Endothelial cell of umbilical vein (primary cell): ENCODE data around the gene ITPR2. TPM values are rescaled to one million over a fixed set of nuclear protein-coding genes. Genes with fewer than 3 reads are reported as not detected.

ENCODE experiments used
- BruUV-seq: library from RNA; stranded (reverse); fragments of 400-500 nt; replicated peaks from 2 replicates; lab custom pipeline; 2021; lab: Mats Ljungman, UMichigan
- CTCF ChIA-PET: fragments of 300-600, 350-600 bp; sonication (Branson Sonifier 250); formaldehyde crosslinking; loops from one replicate; lab custom pipeline; 2021; ENCODE audit warnings: antibody characterized with exemption, inconsistent platforms; lab: Charles Lee
- POLR2A ChIA-PET: fragments of 300-600, 350-600 bp; sonication (Branson Sonifier 250); formaldehyde crosslinking; loops from one replicate; lab custom pipeline; 2021; ENCODE audit warnings: antibody characterized with exemption, inconsistent platforms; lab: Charles Lee
- DNase-seq: peaks from one replicate; pipeline ENCODE4 v3.0.0-alpha.2; 2011; ENCODE audit warnings: low read depth, low spot score
- FAIRE-seq: peaks from 2 replicates; lab custom pipeline; 2011; peaks lifted over from hg19 to GRCh38; lab: Jason Lieb, UNC
- H2AFZ ChIP-seq: 2 replicates; pipeline ENCODE4 v1.6.0; 2012; ENCODE audit warnings: low read depth, low read length, control low read depth, inconsistent platforms
- H3K27ac ChIP-seq: 2 replicates; pipeline ENCODE4 v1.5.1; 2011; ENCODE audit warnings: low read depth, mild to moderate bottlenecking, control low read depth, low read length, moderate library complexity; ENCODE audit not compliant: insufficient read depth
- H3K27me3 ChIP-seq, 2 experiments: 2 replicates each; pipeline versions ENCODE4 v1.6.0 to v1.6.1; 2011; ENCODE audit warnings: low read length in 2 of 2, mixed read lengths in 1 of 2; ENCODE audit not compliant: control insufficient read depth in 2 of 2, insufficient read depth in 2 of 2
- H3K36me3 ChIP-seq, 2 experiments: 2 replicates in 1 of 2; 3 replicates in 1 of 2; pipeline ENCODE4 v1.5.1; 2011; ENCODE audit warnings: low read length in 2 of 2, mild to moderate bottlenecking in 1 of 2, moderate library complexity in 1 of 2; ENCODE audit not compliant: control insufficient read depth in 2 of 2, insufficient read depth in 2 of 2; ENCODE audit errors: extremely low read depth in 1 of 2
- H3K4me1 ChIP-seq: 3 replicates; pipeline ENCODE4 v1.5.1; 2011; ENCODE audit warnings: mild to moderate bottlenecking, low read length; ENCODE audit not compliant: control insufficient read depth, insufficient read depth; ENCODE audit errors: extremely low read depth
- H3K4me2 ChIP-seq: 2 replicates; pipeline ENCODE4 v1.6.1; 2011; ENCODE audit warnings: low read length, control low read depth, mixed read lengths; ENCODE audit not compliant: insufficient read depth
- H3K4me3 ChIP-seq, 3 experiments: fragments of 200-600 bp in 1 of 3; sonication (generic), shearing (Covaris generic) in 1 of 3; replicated peaks in 1 of 3; 2 replicates each; pipeline ENCODE4 v1.5.1; 2011 to 2016; ENCODE audit warnings: control low read depth in 3 of 3, low read length in 3 of 3, mild to moderate bottlenecking in 2 of 3, inconsistent platforms in 1 of 3, low read depth in 1 of 3, moderate library complexity in 1 of 3; ENCODE audit not compliant: insufficient read depth in 1 of 3
- H3K79me2 ChIP-seq: 2 replicates; pipeline ENCODE4 v1.6.0; 2012; ENCODE audit warnings: low read length, inconsistent platforms; ENCODE audit not compliant: control insufficient read depth, insufficient read depth
- H3K9ac ChIP-seq: replicated peaks from 2 replicates; pipeline ENCODE3; 2011; ENCODE audit warnings: low read length, control low read depth; ENCODE audit not compliant: insufficient read depth; ENCODE audit errors: extremely low read depth
- H3K9me1 ChIP-seq: replicated peaks from 3 replicates; pipeline ENCODE4 v1.6.0; 2011; ENCODE audit warnings: mild to moderate bottlenecking, low read length; ENCODE audit not compliant: control insufficient read depth, insufficient read depth; ENCODE audit errors: extremely low read depth
- H3K9me3 ChIP-seq: replicated peaks from 2 replicates; pipeline ENCODE4 v1.5.1; 2012; ENCODE audit warnings: low read length, inconsistent platforms; ENCODE audit not compliant: control insufficient read depth, insufficient read depth
- H4K20me1 ChIP-seq: replicated peaks from 2 replicates; pipeline ENCODE3; 2011; ENCODE audit warnings: mild to moderate bottlenecking, low read length; ENCODE audit not compliant: control insufficient read depth, insufficient read depth; ENCODE audit errors: extremely low read depth
- EZH2 ChIP-seq: IDR thresholded peaks from 2 replicates; pipeline ENCODE4 v1.6.1; 2012; ENCODE audit warnings: borderline replicate concordance, low read depth, mild to moderate bottlenecking, moderate library complexity, low read length, inconsistent platforms; ENCODE audit not compliant: severe bottlenecking
- FOS ChIP-seq: IDR thresholded peaks from 2 replicates; pipeline ENCODE4 v1.6.1; 2011; ENCODE audit warnings: mild to moderate bottlenecking, low read length, moderate library complexity, borderline replicate concordance; ENCODE audit not compliant: insufficient read depth
- GATA2 ChIP-seq: IDR thresholded peaks from 2 replicates; pipeline ENCODE4 v1.7.0; 2011; ENCODE audit warnings: low read depth, mild to moderate bottlenecking, moderate library complexity, mixed read lengths, low read length; ENCODE audit not compliant: insufficient read length, insufficient read depth
- JUN ChIP-seq: IDR thresholded peaks from 2 replicates; pipeline ENCODE4 v1.6.1; 2011; ENCODE audit warnings: borderline replicate concordance, low read depth; ENCODE audit not compliant: insufficient read length, insufficient read depth
- POLR2A ChIP-seq: IDR thresholded peaks from 2 replicates; pipeline ENCODE4 v1.6.1; 2012; ENCODE audit warnings: low read depth, mild to moderate bottlenecking, control low read depth, low read length
- POLR2AphosphoS5 ChIP-seq: IDR thresholded peaks from 2 replicates; pipeline ENCODE4 v1.6.1; 2012; ENCODE audit warnings: low read depth, mild to moderate bottlenecking, control low read depth, low read length, moderate library complexity; ENCODE audit not compliant: insufficient read depth
- dilution Hi-C: fragments of 300-500 bp; cut with MboI; formaldehyde crosslinking; loops from one replicate; pipeline ENCODE4 v1.15.0; 2019; ENCODE audit warnings: low sequenced_read_pairs; ENCODE audit not compliant: extremely low pct_ligation_motif_present
- intact Hi-C: fragments of 100-400 bp; cut with micrococcal nuclease; formaldehyde crosslinking; loops from one replicate; pipeline ENCODE4 v1.10.0; 2022
- polyA plus RNA-seq, 4 experiments: library from polyadenylated mRNA; depleted of rRNA in 3 of 4; stranded (reverse) in 3 of 4; unstranded in 1 of 4; fragments of >200 nt; gene quantifications; 2 replicates each; pipeline versions ENCODE4 v1.2.1 to v1.2.3, GENCODE V29; 2011 to 2012; ENCODE audit warnings: missing spikeins in 1 of 4
- total RNA-seq: library from RNA; stranded (reverse); gene quantifications from 2 replicates; pipeline ENCODE4 v1.2.3, GENCODE V29; 2021
- TF ChIP-seq, protein P1 (sequence below): IDR thresholded peaks from 2 replicates; pipeline ENCODE4 v1.6.1; 2011; ENCODE audit not compliant: insufficient read depth, insufficient read length
- TF ChIP-seq, protein P2 (sequence below), 2 donors: IDR thresholded peaks; 1 replicate in 1 of 2; 2 replicates in 1 of 2; pipeline ENCODE4 v1.5.1; 2011; ENCODE audit warnings: low read length in 2 of 2, mild to moderate bottlenecking in 2 of 2, moderate library complexity in 2 of 2, control low read depth in 1 of 2, inconsistent platforms in 1 of 2, low read depth in 1 of 2; ENCODE audit not compliant: insufficient read depth in 1 of 2; ENCODE audit errors: extremely low read depth in 1 of 2

ITPR2 gene
- total and polyA plus RNA-seq, 2 donors (not counting 3 experiments of a cell fraction or from before 2014, with no cell fraction given) = 16.2 to 86.8 TPM

DNA sequence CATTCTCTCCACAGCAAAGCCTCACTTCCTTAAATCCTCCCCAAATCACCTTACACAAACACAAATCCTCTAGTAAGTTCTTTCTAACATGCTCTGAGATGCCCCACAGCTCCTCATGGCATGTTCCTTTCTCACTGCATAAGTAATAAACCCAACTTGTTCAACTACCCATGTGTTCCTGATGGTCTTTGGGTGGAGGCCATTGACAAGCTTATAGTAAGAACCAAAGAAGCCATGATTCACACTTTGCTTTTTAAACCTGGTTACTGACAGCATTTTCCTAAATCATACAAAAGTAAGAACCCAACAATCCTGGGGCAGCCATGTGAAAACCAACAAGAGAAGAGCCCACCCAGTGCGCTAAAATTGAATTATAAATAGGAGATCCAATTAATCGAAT is 138.6 kb downstream of the ITPR2 start:
- Histone ChIP-seq H3K9me1 (no peaks in the 10 kb centered on the region), H3K9ac (no peak overlapping the region), H3K27me3 (no peaks in the 10 kb centered on the region), H3K4me2 (no peak overlapping the region), H3K27ac (no peak overlapping the region), H3K79me2 (peaks cover 2% of the 10 kb centered on the region), H3K4me1 (peaks cover 66% of the 10 kb centered on the region), H3K9me3 (no peaks in the 10 kb centered on the region), H3K4me3 (no peak overlapping the region), H3K36me3 (peaks cover 4 to 9% of the 10 kb centered on the region in 2 experiments), H4K20me1 (no peaks in the 10 kb centered on the region), H2AFZ (no peak overlapping the region)
- ChIA-PET CTCF (no interaction called here), POLR2A (no interaction called here)
- FAIRE-seq = no peak
- TF ChIP-seq, protein P1, sequence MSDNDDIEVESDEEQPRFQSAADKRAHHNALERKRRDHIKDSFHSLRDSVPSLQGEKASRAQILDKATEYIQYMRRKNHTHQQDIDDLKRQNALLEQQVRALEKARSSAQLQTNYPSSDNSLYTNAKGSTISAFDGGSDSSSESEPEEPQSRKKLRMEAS = no peak
- TF ChIP-seq FOS = no peak
- no peak for TF ChIP-seq POLR2AphosphoS5
- TF ChIP-seq EZH2 = no peak
- no peak for TF ChIP-seq GATA2
- TF ChIP-seq JUN = no peak
- TF ChIP-seq, protein P2, sequence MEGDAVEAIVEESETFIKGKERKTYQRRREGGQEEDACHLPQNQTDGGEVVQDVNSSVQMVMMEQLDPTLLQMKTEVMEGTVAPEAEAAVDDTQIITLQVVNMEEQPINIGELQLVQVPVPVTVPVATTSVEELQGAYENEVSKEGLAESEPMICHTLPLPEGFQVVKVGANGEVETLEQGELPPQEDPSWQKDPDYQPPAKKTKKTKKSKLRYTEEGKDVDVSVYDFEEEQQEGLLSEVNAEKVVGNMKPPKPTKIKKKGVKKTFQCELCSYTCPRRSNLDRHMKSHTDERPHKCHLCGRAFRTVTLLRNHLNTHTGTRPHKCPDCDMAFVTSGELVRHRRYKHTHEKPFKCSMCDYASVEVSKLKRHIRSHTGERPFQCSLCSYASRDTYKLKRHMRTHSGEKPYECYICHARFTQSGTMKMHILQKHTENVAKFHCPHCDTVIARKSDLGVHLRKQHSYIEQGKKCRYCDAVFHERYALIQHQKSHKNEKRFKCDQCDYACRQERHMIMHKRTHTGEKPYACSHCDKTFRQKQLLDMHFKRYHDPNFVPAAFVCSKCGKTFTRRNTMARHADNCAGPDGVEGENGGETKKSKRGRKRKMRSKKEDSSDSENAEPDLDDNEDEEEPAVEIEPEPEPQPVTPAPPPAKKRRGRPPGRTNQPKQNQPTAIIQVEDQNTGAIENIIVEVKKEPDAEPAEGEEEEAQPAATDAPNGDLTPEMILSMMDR (IDR thresholded peaks at IDR 0.05; ENCODE audit: extremely low read depth in 1 of 2, insufficient read depth in 1 of 2, low read depth in 1 of 2, low read length in 2 of 2) = no peak
- no peak for TF ChIP-seq POLR2A
- intact Hi-C loops (loop anchor here (10.0 kb wide), 1 partner anchor 420 kb away; no protein-coding TSS in a partner anchor), dilution Hi-C loops (no loop called here)
- DNase-seq = no peak
- BruUV-seq = no TSS peak
